IMR-90 (cell line): ENCODE measurements around the gene ZNF311. TPM values are rescaled to one million over a fixed set of nuclear protein-coding genes. Genes with fewer than 3 reads are reported as not detected.

Experiments
- ATAC-seq: fragments of 200-7000 bp; cut with Tn5 transposase; 2 replicates; pipeline ENCODE4 v1.9.1; 2020; ENCODE audit warnings: low read depth, mild to moderate bottlenecking, moderate library complexity
- BruUV-seq: library from RNA; stranded (reverse); fragments of 400-500 nt; replicated peaks from 2 replicates; lab custom pipeline; 2021; lab: Mats Ljungman, UMichigan
- CTCF ChIA-PET: fragments of 300-600 bp; formaldehyde crosslinking; extraction: SDS; loops from one replicate; lab custom pipeline; 2021; ENCODE audit warnings: antibody characterized with exemption; lab: Yijun Ruan, JAX
- POLR2A ChIA-PET: fragments of 300-600 bp; sonication (Branson Sonifier 250); formaldehyde crosslinking; loops from one replicate; lab custom pipeline; 2022; ENCODE audit warnings: antibody characterized with exemption; ENCODE audit not compliant: unreplicated experiment; lab: Charles Lee
- DNase-seq: peaks from one replicate; pipeline ENCODE4 v3.0.0; 2013
- H2AFZ ChIP-seq: replicated peaks from 2 replicates; pipeline ENCODE3; 2013; ENCODE audit warnings: low read length, mild to moderate bottlenecking; ENCODE audit not compliant: poor library complexity
- H2AK5ac ChIP-seq: 2 replicates; pipeline ENCODE4 v1.6.1; 2013; ENCODE audit warnings: low read depth, low read length, inconsistent platforms
- H2AK9ac ChIP-seq: replicated peaks from 2 replicates; pipeline ENCODE3; 2013; ENCODE audit warnings: mild to moderate bottlenecking, low read depth, low read length, moderate library complexity; ENCODE audit not compliant: poor library complexity
- H2BK120ac ChIP-seq: 2 replicates; pipeline ENCODE4 v1.6.1; 2013; ENCODE audit warnings: low read depth, low read length, inconsistent platforms
- H2BK15ac ChIP-seq: 3 replicates; pipeline ENCODE4 v1.6.1; 2013; ENCODE audit warnings: low read depth, low read length, inconsistent platforms
- H2BK20ac ChIP-seq: 2 replicates; pipeline ENCODE4 v1.6.1; 2013; ENCODE audit warnings: low read depth, mild to moderate bottlenecking, inconsistent platforms, low read length, moderate library complexity
- H2BK5ac ChIP-seq: 2 replicates; pipeline ENCODE4 v1.6.1; 2013; ENCODE audit warnings: mild to moderate bottlenecking, low read depth, low read length, inconsistent platforms; ENCODE audit not compliant: poor library complexity, severe bottlenecking
- H3K14ac ChIP-seq: replicated peaks from 2 replicates; pipeline ENCODE4 v1.6.1; 2013; ENCODE audit warnings: low read depth, low read length, inconsistent platforms
- H3K18ac ChIP-seq: 2 replicates; pipeline ENCODE4 v1.6.1; 2013; ENCODE audit warnings: low read depth, low read length, control low read depth
- H3K23ac ChIP-seq: 2 replicates; pipeline ENCODE4 v1.6.1; 2013; ENCODE audit warnings: low read depth, low read length, inconsistent platforms
- H3K27ac ChIP-seq: 2 replicates; pipeline ENCODE4 v1.5.1; 2013; ENCODE audit warnings: mild to moderate bottlenecking, control low read depth, low read length; ENCODE audit not compliant: insufficient read depth
- H3K27me3 ChIP-seq: 2 replicates; pipeline ENCODE4 v1.6.1; 2013; ENCODE audit warnings: low read length; ENCODE audit not compliant: control insufficient read depth, insufficient read depth
- H3K36me3 ChIP-seq: 2 replicates; pipeline ENCODE4 v1.6.1; 2013; ENCODE audit warnings: low read length, mixed read lengths; ENCODE audit not compliant: control insufficient read depth, insufficient read depth
- H3K4ac ChIP-seq: 2 replicates; pipeline ENCODE4 v1.6.1; 2013; ENCODE audit warnings: low read depth, low read length, inconsistent platforms
- H3K4me1 ChIP-seq: 2 replicates; pipeline ENCODE4 v1.6.1; 2013; ENCODE audit warnings: low read length, mixed read lengths; ENCODE audit not compliant: control insufficient read depth, insufficient read depth
- H3K4me2 ChIP-seq: 2 replicates; pipeline ENCODE4 v1.6.1; 2013; ENCODE audit warnings: low read depth, mild to moderate bottlenecking, control low read depth, low read length, moderate library complexity
- H3K4me3 ChIP-seq: 2 replicates; pipeline ENCODE4 v1.5.1; 2013; ENCODE audit warnings: low read depth, mild to moderate bottlenecking, control low read depth, low read length, moderate library complexity; ENCODE audit not compliant: insufficient read depth
- H3K56ac ChIP-seq: 2 replicates; pipeline ENCODE4 v1.6.1; 2013; ENCODE audit warnings: low read length, inconsistent platforms; ENCODE audit not compliant: insufficient read depth; ENCODE audit errors: extremely low read depth
- H3K79me1 ChIP-seq, 2 experiments: 2 replicates each; pipeline ENCODE4 v1.6.1; 2013; ENCODE audit warnings: low read length in 2 of 2, inconsistent platforms in 1 of 2, low read depth in 1 of 2
- H3K9ac ChIP-seq: 2 replicates; pipeline ENCODE4 v1.6.1; 2013; ENCODE audit warnings: low read depth, low read length, control low read depth
- H3K9me1 ChIP-seq: 2 replicates; pipeline ENCODE4 v1.6.1; 2013; ENCODE audit warnings: low read length, inconsistent platforms; ENCODE audit not compliant: insufficient read depth
- H3K9me3 ChIP-seq: 2 replicates; pipeline ENCODE4 v1.6.1; 2013; ENCODE audit warnings: low read length; ENCODE audit not compliant: control insufficient read depth, insufficient read depth
- H4K20me1 ChIP-seq: 2 replicates; pipeline ENCODE4 v1.6.1; 2013; ENCODE audit warnings: low read length, inconsistent platforms; ENCODE audit not compliant: insufficient read depth
- H4K5ac ChIP-seq: 2 replicates; pipeline ENCODE4 v1.6.1; 2013; ENCODE audit warnings: mild to moderate bottlenecking, low read depth, low read length, control low read depth
- H4K8ac ChIP-seq, 2 experiments: 2 replicates each; pipeline ENCODE4 v1.6.1; 2013; ENCODE audit warnings: low read depth in 2 of 2, low read length in 2 of 2, control low read depth in 1 of 2, inconsistent platforms in 1 of 2
- H4K91ac ChIP-seq: 2 replicates; pipeline ENCODE4 v1.6.1; 2013; ENCODE audit warnings: low read depth, low read length, inconsistent platforms; ENCODE audit not compliant: insufficient read depth
- BHLHE40 ChIP-seq: fragments of 150-350 bp; IDR thresholded peaks from 2 replicates; pipeline ENCODE4 v1.6.1; 2016; ENCODE audit warnings: mild to moderate bottlenecking, low read depth, low read length
- CEBPB ChIP-seq: IDR thresholded peaks from 2 replicates; pipeline ENCODE4 v1.6.1; 2012; ENCODE audit warnings: low read depth, low read length, improper control_type of control experiment
- CHD1 ChIP-seq: IDR thresholded peaks from 2 replicates; pipeline ENCODE4 v1.6.1; 2012; ENCODE audit warnings: low read depth, low read length, improper control_type of control experiment
- CTCF ChIP-seq: conservative IDR thresholded peaks from 2 replicates; pipeline ENCODE4 v1.5.1; 2012; ENCODE audit warnings: mild to moderate bottlenecking, low read depth, low read length, improper control_type of control experiment
- FOS ChIP-seq: fragments of 150-350 bp; IDR thresholded peaks from 2 replicates; pipeline ENCODE4 v1.6.1; 2016; ENCODE audit warnings: low read depth, low read length
- MAFK ChIP-seq: IDR thresholded peaks from 2 replicates; pipeline ENCODE4 v1.6.1; 2012; ENCODE audit warnings: low read depth, low read length, improper control_type of control experiment
- MAZ ChIP-seq: IDR thresholded peaks from 2 replicates; pipeline ENCODE4 v1.6.1; 2012; ENCODE audit warnings: low read depth, mild to moderate bottlenecking, low read length, improper control_type of control experiment, moderate library complexity, borderline replicate concordance
- MXI1 ChIP-seq: IDR thresholded peaks from 2 replicates; pipeline ENCODE4 v1.6.1; 2012; ENCODE audit warnings: low read depth, mild to moderate bottlenecking, low read length, moderate library complexity, borderline replicate concordance
- NFE2L2 ChIP-seq: fragments of 150-350 bp; IDR thresholded peaks from 2 replicates; pipeline ENCODE4 v1.6.1; 2016; ENCODE audit warnings: low read depth, mild to moderate bottlenecking, low read length
- POLR2A ChIP-seq: IDR thresholded peaks from 2 replicates; pipeline ENCODE4 v1.6.1; 2012; ENCODE audit warnings: mild to moderate bottlenecking, low read depth, low read length
- RAD21 ChIP-seq: IDR thresholded peaks from 2 replicates; pipeline ENCODE4 v1.6.1; 2012; ENCODE audit warnings: low read length, improper control_type of control experiment
- RCOR1 ChIP-seq: IDR thresholded peaks from 2 replicates; pipeline ENCODE4 v1.6.1; 2012; ENCODE audit warnings: mild to moderate bottlenecking, low read length, improper control_type of control experiment; ENCODE audit not compliant: insufficient replicate concordance
- RFX5 ChIP-seq: IDR thresholded peaks from 2 replicates; pipeline ENCODE4 v1.8.0; 2012; ENCODE audit warnings: low read depth, mild to moderate bottlenecking, low read length, moderate library complexity
- SMC3 ChIP-seq: fragments of 150-350 bp; IDR thresholded peaks from 2 replicates; pipeline ENCODE4 v1.6.1; 2016; ENCODE audit warnings: low read depth, mild to moderate bottlenecking, antibody characterized with exemption, low read length, moderate library complexity
- WGBS, 2 experiments: methylation state at CpG; one replicate each; pipeline versions ENCODE4 v1.1.5 to v1.1.7; 2013; ENCODE audit warnings: missing lambda C conversion rate in 2 of 2; ENCODE audit not compliant: insufficient read length in 1 of 2; ENCODE audit errors: extremely low coverage in 2 of 2; 5-methylcytosine and 5-hydroxymethylcytosine counted together
- dilution Hi-C: fragments of 300-500 bp; cut with HindIII; formaldehyde crosslinking; loops from one replicate; pipeline ENCODE4 v1.14.3; 2018; ENCODE audit warnings: low sequenced_read_pairs; ENCODE audit not compliant: unreplicated experiment
- in situ Hi-C: fragments of 300-500 bp; cut with MboI; formaldehyde crosslinking; loops from 3 replicates; pipeline ENCODE4 v1.14.3; 2019; ENCODE audit warnings: low sequenced_read_pairs, inconsistent platforms, mixed read lengths
- intact Hi-C: fragments of 100-400 bp; cut with micrococcal nuclease; formaldehyde crosslinking; loops from 2 replicates; pipeline ENCODE4 v1.10.0; 2022
- polyA plus RNA-seq, 3 experiments: library from polyadenylated mRNA; depleted of rRNA; stranded (reverse); fragments of >200 nt; gene quantifications; 2 replicates each; pipeline ENCODE4 v1.2.3, GENCODE V29; 2012; ENCODE audit warnings: low replicate concordance in 1 of 3
- total RNA-seq: library from RNA; depleted of rRNA; stranded (reverse); fragments of >200 nt; gene quantifications from 2 replicates; pipeline ENCODE4 v1.2.3, GENCODE V29; 2012
- TF ChIP-seq, protein P1 (sequence below): fragments of 150-350 bp; IDR thresholded peaks from 2 replicates; pipeline ENCODE4 v1.6.1; 2016; ENCODE audit warnings: low read depth, mild to moderate bottlenecking, low read length, moderate library complexity, borderline replicate concordance
- TF ChIP-seq, protein P2 (sequence below): fragments of 150-350 bp; IDR thresholded peaks from 2 replicates; pipeline ENCODE4 v1.6.1; 2017; ENCODE audit warnings: mild to moderate bottlenecking, antibody characterized with exemption, low read length, low read depth

Gene ZNF311
- total and polyA plus RNA-seq, 2 of the 4 experiments (the other 2 are of a cell fraction), result 0.34 to 0.36 TPM

DNA sequence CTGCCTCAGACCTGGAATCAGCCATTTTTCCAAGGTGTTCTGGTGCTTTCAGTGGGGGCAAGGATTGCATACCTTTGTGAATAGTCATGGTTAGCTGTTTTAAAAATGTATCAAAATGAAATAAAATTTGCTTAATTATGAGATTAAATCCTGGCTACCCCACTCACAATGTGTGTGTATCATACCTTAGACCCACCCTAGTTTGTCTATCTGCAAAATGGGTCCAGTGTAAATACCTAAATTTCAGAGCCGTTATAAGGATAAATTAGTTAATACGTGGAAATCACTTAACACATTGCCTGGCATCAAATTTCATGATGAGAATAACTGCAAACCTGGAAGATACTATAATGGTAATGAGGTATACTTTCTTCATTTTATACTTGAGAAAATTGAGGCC is 3.0 kb upstream of the ZNF311 start:
- Histone ChIP-seq H2BK15ac (no peak overlapping the region), H4K8ac (no peak overlapping the region), H2BK5ac (no peak overlapping the region), H4K91ac (no peak overlapping the region), H2AFZ (no peak overlapping the region), H3K4me2 (no peak overlapping the region), H3K9ac (no peak overlapping the region), H3K4ac (no peak overlapping the region), H2BK20ac (no peak overlapping the region), H3K23ac (no peak overlapping the region), H3K27me3 (peaks cover 3% of the 10 kb centered on the region), H2AK5ac (no peak overlapping the region), H3K9me1 (no peaks in the 10 kb centered on the region), H3K4me3 (no peak overlapping the region), H2AK9ac (no peak overlapping the region), H4K20me1 (no peaks in the 10 kb centered on the region), H2BK120ac (no peak overlapping the region), H3K4me1 (no peaks in the 10 kb centered on the region), H4K5ac (no peak overlapping the region), H3K9me3 (no peaks in the 10 kb centered on the region), H3K27ac (no peak overlapping the region), H3K36me3 (no peaks in the 10 kb centered on the region), H3K79me1 (no peaks in the 10 kb centered on the region), H3K56ac (no peak overlapping the region), H3K14ac (no peak overlapping the region), H3K18ac (no peak overlapping the region)
- ATAC-seq (no peak), DNase-seq (no peak)
- intact Hi-C loops (no loop called here), in situ Hi-C loops (no loop called here), dilution Hi-C loops (no loop called here)
- no TSS peak for BruUV-seq
- CTCF ChIA-PET, result interaction anchor here (0.6 kb wide), 1 partner anchor 8 kb away, joined by 3 read pairs; no protein-coding TSS in a partner anchor
- no peak for TF ChIP-seq FOS
- TF ChIP-seq, protein P1, sequence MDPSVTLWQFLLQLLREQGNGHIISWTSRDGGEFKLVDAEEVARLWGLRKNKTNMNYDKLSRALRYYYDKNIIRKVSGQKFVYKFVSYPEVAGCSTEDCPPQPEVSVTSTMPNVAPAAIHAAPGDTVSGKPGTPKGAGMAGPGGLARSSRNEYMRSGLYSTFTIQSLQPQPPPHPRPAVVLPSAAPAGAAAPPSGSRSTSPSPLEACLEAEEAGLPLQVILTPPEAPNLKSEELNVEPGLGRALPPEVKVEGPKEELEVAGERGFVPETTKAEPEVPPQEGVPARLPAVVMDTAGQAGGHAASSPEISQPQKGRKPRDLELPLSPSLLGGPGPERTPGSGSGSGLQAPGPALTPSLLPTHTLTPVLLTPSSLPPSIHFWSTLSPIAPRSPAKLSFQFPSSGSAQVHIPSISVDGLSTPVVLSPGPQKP, result no peak
- TF ChIP-seq CTCF, result no peak
- no peak for TF ChIP-seq BHLHE40
- TF ChIP-seq, protein P2, sequence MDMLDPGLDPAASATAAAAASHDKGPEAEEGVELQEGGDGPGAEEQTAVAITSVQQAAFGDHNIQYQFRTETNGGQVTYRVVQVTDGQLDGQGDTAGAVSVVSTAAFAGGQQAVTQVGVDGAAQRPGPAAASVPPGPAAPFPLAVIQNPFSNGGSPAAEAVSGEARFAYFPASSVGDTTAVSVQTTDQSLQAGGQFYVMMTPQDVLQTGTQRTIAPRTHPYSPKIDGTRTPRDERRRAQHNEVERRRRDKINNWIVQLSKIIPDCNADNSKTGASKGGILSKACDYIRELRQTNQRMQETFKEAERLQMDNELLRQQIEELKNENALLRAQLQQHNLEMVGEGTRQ, result no peak
- TF ChIP-seq CEBPB, result no peak
- TF ChIP-seq MAFK, result no peak
- TF ChIP-seq RCOR1, result no peak
- no peak for TF ChIP-seq RAD21
- TF ChIP-seq SMC3, result no peak
- TF ChIP-seq CHD1, result no peak
- TF ChIP-seq POLR2A, result no peak
- no peak for TF ChIP-seq NFE2L2
- no peak for TF ChIP-seq RFX5
- no peak for TF ChIP-seq MAZ
- TF ChIP-seq MXI1, result no peak
- POLR2A ChIA-PET, result no interaction called here
- WGBS, 2 experiments, result no CpG with 5 or more reads among the region's 2 CpGs
